Kidney tubule cell (primary cell): ENCODE measurements around the gene YIPF4.
"Not testable (repeated sequence)": the region's sequence is repeated elsewhere in the genome, so short reads cannot be mapped to it uniquely, and the experiment has no call there.

ENCODE experiments used
- DNase-seq: peaks from one replicate; pipeline ENCODE4 v3.0.0-alpha.2; 2018; ENCODE audit warnings: low spot score

The YIPF4 gene

GRCh38 chr2:32277674-32278477 lies at the start of gene YIPF4:
YIPF4 (plus strand) TSS chr2:32277904; CDS start chr2:32278156, 252 bp downstream.
- DNase-seq, result peak; percentile 91

GRCh38 chr2:32228181-32228580 lies 49.5 kb upstream of the YIPF4 start:
- DNase-seq, result no peak

- DNase-seq, result no peak
Observed at GRCh38 chr2:32229635-32230034, 48.1 kb upstream of the YIPF4 start.

DNA sequence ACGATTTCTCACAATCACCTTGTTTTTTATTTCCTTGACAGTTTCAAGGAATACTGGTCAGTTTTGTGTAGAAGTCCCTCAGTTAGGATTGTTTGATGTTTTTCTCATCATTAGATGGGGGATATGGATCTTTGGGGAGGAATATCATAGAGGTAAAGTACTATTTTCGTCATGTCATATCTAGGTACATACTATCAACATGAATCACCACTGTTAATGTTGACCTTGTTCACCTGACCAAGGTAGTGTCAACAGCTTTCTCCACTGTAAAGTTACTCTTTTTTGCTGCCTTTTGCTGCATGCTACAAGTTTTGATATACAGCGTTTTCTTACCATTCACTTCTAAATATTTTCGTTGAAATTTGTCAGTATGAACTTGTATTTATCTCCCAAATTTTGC lies 45.7 kb upstream of the YIPF4 start:
- peak; percentile 14 for DNase-seq

- DNase-seq, result no peak
Observed at GRCh38 chr2:32235315-32235714, 42.4 kb upstream of the YIPF4 start.

DNA sequence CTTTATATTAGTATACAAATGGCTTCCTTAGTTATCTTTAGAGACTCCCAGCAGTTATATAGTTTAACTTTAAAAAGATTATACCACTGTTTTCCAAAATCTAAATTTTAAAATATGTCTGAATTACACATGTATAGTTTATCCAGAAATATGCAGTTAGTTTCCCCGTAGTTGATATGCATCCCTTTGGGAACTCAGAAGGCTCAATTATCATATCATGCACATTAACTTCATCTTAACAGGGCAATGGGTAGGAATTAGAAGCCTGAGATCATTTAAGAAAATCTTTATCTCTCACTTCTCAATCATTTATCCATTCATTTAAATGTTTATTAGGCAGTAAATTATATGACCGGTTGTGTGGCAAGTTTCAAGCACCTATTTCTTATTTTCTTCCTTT lies 40.2 kb upstream of the YIPF4 start:
- no peak for DNase-seq

DNA sequence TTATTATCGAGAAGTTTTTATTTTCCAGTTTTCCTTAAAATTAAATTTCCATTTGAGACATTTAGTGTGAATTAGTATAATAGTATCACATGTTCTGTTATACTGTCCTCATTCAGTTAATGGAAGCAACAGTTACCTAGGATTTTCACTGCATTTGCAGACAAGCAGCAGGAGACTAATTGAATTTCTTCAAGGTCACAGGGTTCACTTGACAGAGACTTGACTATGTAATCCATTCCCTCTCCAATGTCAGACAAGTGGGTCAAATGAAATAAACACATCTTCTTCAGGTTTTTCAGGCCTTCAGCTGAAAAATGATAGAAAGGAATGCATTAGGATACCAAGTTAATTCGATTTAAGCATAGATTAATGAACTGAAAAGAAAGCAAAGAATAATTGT lies 39.7 kb upstream of the YIPF4 start:
- DNase-seq, result no peak

DNA sequence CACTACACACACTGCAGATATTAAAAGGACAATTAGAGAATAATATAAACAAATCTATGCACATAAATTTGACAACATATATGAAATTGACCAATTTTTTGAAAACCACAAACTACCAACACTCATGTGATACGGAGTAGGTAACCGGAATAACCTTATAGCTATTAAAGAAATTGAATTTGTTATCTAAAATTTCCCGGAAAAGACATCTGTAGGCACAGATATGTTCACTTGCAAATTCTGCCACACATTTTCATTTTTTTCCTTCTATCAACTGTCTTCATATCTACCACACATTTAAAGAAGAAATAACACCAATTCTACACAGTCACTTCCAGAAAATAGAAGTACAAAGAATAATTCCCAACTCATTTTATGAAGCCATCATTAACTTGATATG lies 35.4 kb upstream of the YIPF4 start:
- DNase-seq, result no peak

DNA sequence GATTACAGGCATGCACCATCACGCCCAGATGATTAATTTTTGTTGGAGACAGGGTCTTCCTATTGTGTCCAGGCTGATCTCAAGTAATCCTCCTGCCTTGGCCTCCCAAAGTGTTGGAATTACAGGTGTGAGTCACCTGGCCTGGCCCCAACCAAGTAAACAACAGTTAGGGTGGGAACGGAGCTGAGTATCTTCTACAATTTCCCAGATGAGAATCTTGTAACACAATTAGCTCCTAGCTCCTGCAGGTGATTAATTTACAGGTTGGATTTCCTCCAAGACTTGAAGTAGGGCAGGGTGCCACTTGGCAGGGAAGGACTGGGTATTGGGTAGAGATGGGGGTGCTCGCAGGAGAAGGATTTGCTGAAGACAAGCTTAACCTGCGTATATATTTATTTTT lies 30.8 kb upstream of the YIPF4 start:
- DNase-seq, result peak; percentile 4

DNA sequence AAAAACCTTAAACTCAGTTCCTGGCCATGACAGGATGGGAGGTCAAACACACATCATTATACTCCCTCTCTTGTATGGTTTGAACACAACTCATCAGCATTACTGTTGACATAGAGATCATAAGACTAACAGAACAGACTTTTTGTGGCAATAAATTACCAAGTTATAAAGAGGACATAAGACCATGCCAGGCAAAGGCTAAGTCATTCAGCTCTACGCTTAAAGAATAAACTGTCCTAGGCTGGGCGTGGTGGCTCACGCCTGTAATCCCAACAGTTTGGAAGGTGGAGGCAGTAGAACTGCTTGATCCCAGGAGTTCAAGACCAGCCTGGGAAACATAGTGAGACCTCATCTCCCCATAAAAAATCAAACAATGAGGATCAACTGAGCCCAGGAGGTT lies 29.4 kb upstream of the YIPF4 start:
- DNase-seq, result no peak

GRCh38 chr2:32249731-32250236 lies 27.9 kb upstream of the YIPF4 start:
- no peak for DNase-seq

DNA sequence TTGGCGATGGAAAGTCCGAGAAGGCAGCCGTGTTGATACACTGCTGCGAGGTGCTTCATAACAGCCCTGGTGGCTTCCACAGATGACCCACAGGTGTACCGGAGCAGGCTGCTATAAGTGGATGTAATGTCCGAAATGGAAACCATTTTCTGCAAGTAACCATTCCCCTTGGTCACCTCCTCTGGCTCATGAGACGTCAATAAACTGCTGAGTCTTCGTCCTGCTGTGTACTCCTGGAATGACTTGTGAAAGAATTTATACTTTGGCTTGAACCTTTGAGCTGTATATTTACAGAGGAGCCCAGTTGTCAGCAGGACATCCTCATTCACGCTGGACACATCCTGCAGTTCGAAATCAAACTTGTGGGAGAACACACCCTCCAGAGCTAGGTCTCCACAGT lies 27.4 kb upstream of the YIPF4 start:
- DNase-seq, result no peak

GRCh38 chr2:32258242-32258641 lies 19.5 kb upstream of the YIPF4 start:
- DNase-seq, result no peak

DNA sequence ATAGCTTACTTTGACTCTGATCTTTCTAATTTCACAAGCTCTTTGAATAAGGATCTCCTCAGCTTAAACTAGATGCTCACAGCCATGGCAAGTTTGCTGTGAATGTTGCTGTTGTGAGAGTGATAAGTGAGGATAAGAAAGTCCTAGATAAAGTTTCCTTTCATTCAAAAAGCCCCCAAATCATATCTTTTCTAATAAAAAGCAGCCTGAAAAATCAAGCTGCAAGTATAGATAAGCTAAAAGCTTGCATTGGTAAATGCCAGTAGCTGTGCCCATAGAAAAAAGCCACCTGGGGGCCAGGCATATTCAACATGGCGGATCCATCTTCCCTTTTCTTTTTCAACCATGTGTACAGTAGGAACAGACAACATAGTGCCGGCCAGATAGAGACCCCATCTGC lies 17.3 kb upstream of the YIPF4 start:
- DNase-seq, result no peak

- no peak for DNase-seq
Observed at GRCh38 chr2:32262105-32262504, 15.6 kb upstream of the YIPF4 start.

- DNase-seq, result no peak
Observed at GRCh38 chr2:32264422-32265105, 13.1 kb upstream of the YIPF4 start, which contains the start of gene NLRC4. NLRC4 (minus strand) TSS chr2:32264886; CDS start chr2:32256775, 8,111 bp downstream.

DNA sequence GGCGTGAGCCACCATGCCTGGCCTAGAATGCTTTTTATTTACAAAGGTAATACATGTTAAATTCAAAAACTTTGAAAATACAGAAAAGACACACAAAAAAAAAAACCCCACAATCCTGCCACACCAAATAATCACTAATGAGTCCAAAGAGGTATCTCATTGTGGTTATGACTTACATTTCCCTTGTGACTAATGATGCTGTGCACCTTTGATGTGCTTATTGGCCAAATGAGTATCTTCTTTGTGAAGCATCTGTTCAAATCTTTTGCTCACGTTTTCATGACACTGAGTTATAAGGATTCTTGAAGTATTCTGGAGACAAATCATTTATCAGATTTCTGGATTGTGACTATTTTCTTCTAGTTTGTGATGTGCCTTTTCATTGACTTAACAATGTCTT lies 6.6 kb upstream of the YIPF4 start:
- no peak for DNase-seq

DNA sequence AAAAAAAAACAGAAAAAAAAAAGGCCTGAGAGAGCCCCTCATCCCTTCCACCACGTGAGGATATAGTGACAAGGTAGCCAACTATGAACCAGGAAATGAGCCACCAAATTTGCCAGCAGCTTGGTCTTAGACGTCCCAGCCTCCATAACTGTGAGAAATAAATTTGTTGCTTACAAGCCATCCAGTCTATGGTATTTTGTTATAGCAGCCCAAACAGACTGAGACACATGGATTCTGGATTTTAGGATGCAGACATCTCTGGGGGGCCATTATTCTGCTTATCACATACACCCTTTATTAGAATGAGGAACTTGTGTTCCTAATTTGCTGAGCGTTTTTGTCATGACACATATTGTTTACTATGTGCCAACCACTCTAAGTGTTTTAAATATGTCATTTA lies 5.4 kb upstream of the YIPF4 start:
- no peak for DNase-seq

- DNase-seq, result no peak
Observed at GRCh38 chr2:32274289-32274688, 3.4 kb upstream of the YIPF4 start.

DNA sequence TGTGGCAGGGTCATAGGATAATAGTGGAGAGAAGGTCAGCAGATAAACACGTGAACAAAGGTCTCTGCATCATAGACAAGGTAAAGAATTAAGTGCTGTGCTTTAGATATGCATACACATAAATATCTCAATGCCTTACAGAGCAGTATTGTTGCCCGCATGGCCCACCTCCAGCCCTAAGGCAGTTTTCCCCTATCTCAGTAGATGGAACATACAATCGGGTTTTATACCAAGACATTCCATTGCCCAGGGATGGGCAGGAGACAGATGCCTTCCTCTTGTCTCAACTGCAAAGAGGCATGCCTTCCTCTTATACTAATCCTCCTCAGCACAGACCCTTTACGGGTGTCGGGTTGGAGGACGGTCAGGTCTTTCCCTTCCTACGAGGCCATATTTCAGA lies 1.9 kb upstream of the YIPF4 start:
- DNase-seq, result not testable (repeated sequence)

GRCh38 chr2:32277363-32277673 lies 386 bp upstream of the YIPF4 start:
- DNase-seq, result no peak

DNA sequence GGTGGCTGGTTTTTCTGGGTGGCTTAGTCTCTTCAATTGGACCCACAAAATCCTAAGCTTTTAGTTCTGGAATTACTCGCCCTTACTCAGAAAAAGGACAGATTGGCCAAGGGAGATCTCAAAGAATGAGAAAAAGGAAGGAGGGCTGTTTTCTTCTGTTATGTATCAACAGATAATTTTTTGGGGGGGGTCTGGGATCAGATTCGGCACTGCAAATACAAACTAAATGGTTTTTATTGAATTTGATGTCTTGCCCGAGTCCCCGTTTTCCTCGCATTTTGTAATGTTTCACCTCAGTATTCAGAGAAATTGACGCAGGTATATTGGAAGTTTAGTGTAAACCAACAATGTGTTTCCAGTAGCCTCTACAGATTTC lies 762 bp downstream of the YIPF4 start:
- DNase-seq, result no peak

DNA sequence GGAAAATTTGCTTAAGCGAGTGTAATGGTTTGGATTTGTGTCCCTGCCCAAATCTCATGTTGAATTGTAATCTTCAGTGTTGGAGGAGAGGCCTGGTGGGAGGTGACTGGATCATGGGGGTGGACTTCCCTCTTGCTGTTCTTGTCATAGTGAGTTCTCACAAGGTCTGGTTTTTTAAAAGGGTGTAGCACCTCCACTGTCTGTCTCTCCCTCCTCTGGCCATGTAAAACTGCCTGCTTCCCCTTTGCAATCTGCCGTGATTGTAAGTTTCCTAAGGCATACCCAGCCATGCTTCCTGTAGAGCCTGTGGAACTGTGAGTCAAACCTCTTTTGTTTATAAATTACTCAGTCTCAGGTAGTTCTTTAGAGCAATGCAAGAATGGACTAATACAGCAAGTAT lies 6.6 kb downstream of the YIPF4 start:
- DNase-seq, result peak; percentile 46
